ENCODE measurements around the gene MXRA8.

MXRA8 gene

DNA sequence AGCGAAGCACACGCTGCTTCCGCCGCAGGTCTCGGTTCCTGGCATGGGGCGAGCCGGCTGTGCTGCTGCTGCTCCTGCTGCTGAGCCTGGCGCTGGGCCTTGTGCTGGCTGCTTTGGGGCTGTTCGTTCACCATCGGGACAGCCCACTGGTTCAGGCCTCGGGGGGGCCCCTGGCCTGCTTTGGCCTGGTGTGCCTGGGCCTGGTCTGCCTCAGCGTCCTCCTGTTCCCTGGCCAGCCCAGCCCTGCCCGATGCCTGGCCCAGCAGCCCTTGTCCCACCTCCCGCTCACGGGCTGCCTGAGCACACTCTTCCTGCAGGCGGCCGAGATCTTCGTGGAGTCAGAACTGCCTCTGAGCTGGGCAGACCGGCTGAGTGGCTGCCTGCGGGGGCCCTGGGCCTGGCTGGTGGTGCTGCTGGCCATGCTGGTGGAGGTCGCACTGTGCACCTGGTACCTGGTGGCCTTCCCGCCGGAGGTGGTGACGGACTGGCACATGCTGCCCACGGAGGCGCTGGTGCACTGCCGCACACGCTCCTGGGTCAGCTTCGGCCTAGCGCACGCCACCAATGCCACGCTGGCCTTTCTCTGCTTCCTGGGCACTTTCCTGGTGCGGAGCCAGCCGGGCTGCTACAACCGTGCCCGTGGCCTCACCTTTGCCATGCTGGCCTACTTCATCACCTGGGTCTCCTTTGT, 24.7 kb downstream of the MXRA8 start:
- no peak for FAIRE-seq

DNA sequence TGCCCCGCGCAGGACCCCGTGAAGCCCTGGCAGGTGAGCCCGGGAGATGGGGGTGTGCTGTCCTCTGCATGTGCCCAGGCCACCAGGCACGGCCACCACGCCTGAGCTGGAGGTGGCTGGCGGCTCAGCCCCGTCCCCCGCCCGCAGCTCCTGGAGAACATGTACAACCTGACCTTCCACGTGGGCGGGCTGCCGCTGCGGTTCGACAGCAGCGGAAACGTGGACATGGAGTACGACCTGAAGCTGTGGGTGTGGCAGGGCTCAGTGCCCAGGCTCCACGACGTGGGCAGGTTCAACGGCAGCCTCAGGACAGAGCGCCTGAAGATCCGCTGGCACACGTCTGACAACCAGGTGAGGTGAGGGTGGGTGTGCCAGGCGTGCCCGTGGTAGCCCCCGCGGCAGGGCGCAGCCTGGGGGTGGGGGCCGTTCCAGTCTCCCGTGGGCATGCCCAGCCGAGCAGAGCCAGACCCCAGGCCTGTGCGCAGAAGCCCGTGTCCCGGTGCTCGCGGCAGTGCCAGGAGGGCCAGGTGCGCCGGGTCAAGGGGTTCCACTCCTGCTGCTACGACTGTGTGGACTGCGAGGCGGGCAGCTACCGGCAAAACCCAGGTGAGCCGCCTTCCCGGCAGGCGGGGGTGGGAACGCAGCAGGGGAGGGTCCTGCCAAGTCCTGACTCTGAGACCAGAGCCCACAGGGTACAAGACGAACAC, 25.4 kb downstream of the MXRA8 start:
- no peak for FAIRE-seq

DNA sequence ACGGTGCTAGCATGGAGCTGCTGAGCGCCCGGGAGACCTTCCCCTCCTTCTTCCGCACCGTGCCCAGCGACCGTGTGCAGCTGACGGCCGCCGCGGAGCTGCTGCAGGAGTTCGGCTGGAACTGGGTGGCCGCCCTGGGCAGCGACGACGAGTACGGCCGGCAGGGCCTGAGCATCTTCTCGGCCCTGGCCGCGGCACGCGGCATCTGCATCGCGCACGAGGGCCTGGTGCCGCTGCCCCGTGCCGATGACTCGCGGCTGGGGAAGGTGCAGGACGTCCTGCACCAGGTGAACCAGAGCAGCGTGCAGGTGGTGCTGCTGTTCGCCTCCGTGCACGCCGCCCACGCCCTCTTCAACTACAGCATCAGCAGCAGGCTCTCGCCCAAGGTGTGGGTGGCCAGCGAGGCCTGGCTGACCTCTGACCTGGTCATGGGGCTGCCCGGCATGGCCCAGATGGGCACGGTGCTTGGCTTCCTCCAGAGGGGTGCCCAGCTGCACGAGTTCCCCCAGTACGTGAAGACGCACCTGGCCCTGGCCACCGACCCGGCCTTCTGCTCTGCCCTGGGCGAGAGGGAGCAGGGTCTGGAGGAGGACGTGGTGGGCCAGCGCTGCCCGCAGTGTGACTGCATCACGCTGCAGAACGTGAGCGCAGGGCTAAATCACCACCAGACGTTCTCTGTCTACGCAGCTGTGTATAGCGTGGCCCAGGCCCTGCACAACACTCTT, 26.2 kb downstream of the MXRA8 start:
- FAIRE-seq: no peak

DNA sequence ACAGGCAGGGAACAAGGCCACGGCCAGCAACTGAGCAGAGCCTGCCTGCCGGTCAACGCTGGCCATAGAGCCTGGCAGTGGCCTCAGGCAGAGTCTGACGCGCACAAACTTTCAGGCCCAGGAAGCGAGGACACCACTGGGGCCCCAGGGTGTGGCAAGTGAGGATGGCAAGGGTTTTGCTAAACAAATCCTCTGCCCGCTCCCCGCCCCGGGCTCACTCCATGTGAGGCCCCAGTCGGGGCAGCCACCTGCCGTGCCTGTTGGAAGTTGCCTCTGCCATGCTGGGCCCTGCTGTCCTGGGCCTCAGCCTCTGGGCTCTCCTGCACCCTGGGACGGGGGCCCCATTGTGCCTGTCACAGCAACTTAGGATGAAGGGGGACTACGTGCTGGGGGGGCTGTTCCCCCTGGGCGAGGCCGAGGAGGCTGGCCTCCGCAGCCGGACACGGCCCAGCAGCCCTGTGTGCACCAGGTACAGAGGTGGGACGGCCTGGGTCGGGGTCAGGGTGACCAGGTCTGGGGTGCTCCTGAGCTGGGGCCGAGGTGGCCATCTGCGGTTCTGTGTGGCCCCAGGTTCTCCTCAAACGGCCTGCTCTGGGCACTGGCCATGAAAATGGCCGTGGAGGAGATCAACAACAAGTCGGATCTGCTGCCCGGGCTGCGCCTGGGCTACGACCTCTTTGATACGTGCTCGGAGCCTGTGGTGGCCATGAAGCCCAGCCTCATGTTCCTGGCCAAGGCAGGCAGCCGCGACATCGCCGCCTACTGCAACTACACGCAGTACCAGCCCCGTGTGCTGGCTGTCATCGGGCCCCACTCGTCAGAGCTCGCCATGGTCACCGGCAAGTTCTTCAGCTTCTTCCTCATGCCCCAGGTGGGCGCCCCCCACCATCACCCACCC, 27.0 kb downstream of the MXRA8 start, which contains the start of gene TAS1R3:
TSS of gene TAS1R3 (plus strand) at position 213 of the 898 bp plus-strand sequence. CDS start at position 279, 66 bp downstream.
- FAIRE-seq: no peak

DNA sequence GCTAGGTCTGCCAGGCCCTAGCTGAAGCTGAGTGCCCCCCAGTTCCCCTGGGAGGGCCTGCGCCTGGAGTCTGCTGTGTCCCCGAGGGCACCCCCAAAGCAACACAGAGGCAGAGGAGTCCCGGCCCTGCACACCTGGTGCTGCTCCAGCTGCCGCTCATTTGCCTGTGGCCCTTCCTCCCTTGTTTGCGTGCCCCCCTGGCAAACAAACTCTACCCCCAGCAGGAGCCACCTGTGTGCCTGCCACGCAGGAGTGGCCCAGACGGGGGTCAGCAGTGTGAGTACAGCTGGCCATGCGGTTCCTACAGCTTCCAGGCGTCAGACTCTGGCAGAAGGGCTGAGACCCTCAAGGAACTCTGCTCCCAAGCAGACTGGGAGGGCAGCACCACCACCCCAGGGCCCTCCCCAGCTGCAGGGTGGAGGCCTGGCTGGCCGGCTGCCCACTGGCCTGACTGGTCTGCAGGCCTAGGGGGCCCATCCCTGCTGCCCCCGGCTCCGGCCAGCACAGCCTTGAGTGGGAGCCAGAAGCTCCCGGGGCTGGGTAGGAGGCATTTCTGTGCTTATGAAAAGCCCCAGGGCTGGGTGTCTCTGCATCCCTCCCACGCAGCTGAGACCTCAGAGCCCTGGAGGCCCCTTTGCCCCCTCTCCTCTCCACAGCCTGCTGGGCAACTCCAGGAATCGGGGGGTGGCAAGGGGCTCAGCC, 27.8 kb downstream of the MXRA8 start:
- no peak for FAIRE-seq

DNA sequence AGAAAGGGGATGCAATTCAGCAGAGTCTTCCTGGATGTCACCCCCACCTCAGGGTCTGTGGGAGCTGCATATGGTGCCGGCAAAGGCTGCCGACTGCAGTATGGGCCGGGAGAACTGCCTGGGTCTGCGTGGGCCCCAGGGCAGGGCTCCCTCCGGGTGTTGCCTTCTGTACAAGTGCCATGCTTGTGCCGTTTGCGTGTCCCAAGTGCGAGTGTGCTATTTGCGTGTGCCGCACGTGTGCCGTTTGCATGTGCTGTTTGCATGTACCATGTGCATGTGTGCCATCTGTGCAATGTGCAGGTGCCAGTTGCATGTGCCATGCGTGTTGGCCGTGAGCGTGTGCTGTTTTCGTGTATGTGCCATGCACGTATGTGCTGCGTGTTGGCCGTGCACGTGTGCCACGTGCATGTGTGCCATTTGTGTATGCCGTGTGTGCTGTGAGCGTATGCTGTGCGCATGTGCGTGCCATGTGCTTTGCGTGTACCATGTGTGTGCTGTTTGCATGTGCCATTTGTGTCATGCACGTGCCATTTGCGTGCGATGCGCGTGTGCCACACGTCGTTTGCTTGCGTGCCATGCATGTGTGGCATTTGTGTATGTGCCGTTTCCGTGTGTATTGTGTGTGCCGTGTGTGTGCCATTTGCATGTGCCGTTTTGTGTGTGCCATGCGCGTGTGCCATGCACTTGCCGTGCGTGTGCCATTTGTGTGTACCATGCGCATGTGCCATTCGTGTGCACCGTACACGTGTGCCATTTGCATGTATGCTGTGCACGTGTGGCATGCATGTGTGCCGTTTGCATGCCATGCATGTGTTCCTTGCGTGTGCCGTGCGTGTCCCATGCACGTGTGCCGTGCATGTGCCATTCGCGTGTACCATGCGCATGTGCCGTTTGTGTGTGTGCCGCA, 28.8 kb downstream of the MXRA8 start:
- FAIRE-seq: no peak

DNA sequence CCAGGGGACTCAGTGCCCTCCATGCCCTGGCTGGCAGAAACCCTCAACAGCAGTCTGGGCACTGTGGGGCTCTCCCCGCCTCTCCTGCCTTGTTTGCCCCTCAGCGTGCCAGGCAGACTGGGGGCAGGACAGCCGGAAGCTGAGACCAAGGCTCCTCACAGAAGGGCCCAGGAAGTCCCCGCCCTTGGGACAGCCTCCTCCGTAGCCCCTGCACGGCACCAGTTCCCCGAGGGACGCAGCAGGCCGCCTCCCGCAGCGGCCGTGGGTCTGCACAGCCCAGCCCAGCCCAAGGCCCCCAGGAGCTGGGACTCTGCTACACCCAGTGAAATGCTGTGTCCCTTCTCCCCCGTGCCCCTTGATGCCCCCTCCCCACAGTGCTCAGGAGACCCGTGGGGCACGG, 30.1 kb downstream of the MXRA8 start:
- FAIRE-seq: no peak

- no peak for FAIRE-seq
Observed at GRCh38 chr1:1327291-1327690, 31.1 kb downstream of the MXRA8 start.

GRCh38 chr1:1326075-1326605, 32.2 kb downstream of the MXRA8 start:
- FAIRE-seq: no peak

GRCh38 chr1:1325288-1326074, 32.9 kb downstream of the MXRA8 start:
- no peak for FAIRE-seq

DNA sequence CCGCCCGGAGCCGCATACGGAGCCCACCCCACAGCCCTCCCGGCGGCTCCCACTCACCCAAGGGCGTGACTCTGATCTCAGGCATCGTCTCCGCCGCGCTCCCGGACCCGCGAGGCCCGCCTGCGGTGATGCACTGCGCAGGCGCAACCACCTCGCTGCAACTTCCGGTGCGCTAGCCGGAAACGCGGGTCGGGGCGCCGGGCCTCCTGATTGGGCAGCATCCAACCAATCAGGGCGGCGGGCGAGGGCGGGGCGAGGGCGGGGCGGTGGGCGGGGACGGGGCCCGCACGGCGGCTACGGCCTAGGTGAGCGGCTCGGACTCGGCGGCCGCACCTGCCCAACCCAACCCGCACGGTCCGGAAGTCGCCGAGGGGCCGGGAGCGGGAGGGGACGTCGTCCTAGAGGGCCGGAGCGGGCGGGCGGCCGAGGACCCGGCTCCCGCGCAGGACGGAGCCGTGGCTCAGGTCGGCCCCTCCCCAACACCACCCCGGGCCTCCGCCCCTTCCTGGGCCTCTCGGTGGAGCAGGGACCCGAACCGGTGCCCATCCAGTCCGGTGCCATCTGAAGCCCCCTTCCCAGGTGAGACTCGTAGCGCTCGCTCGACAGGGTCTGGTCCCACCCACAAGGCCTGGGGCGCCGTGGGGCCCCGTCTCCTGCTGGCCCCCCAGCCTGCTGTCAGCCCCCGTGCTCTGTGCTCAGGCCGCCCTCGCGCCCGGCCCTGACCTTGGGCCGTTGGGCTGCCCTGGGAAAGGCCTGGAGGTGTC, 33.6 kb downstream of the MXRA8 start, which contains the start of the genes CPTP and INTS11:
TSS of gene CPTP (plus strand) at position 279 of the 764 bp plus-strand sequence. CDS start 2,109 bp downstream, outside the sequence.
TSS of gene INTS11 (minus strand) at position 137 of the 764 bp plus-strand sequence. CDS start at position 85, 52 bp downstream.
- no peak for FAIRE-seq

- no peak for FAIRE-seq
Observed at GRCh38 chr1:1324084-1324523, 34.3 kb downstream of the MXRA8 start.

- FAIRE-seq: no peak
Observed at GRCh38 chr1:1322952-1323351, 35.4 kb downstream of the MXRA8 start.

GRCh38 chr1:1322418-1322817, 35.9 kb downstream of the MXRA8 start:
- FAIRE-seq: no peak

DNA sequence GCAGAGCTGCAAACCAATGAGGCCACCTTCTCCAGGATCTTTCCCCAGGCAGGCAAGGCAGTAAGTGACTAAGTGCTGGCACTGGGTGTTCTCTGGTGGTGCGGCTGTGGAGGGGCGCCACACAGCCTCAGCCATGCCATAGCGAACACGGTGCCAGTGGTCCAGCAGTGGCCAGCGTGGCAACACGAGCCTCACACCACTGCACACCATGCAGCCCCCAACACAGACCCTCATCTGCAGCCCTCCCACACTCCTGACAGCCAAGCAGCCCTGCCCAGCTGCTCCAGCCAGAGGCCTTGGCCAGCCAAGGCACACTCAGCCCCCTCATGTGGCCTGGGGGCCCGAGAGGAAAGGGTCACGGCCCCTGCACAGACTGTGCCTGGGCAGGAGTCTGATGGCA, 36.9 kb downstream of the MXRA8 start:
- FAIRE-seq: no peak

DNA sequence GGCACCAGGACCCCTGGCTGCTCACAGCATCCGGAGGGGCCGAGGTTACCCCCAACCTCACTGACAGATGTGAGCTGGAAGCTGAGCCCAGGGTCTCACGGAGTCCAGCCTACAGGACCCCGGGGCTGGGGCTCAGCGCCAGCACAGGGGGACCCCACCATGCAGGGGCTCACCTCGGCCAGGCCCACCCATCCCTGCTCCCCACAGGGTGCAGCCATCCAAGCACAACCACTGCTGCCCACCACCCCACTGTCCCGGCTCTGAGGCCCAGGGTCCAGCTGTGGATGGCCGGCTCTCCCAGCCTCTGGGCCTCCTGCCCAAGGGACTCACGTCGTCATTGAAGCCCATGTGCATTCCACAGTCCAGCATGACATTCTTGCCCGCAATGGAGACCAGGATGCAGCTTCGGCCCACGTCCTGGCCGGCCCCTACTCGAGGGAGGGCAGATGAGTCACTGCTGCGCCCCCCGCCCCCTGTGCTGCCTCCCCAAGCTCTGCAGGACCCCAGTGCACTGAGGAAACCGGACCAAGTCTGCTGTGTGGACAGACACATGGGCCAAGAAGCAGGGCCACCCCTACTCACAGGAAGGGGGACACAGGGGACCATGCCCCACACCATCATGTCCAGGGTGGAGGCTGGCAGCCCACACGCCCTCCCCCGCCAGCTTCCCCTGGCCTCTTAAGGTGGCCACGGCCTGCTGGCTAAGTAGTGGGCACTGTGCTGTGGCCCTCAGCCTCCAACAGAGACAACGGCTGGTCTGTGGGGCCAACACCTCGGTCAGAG, 37.5 kb downstream of the MXRA8 start:
- FAIRE-seq: no peak

- no peak for FAIRE-seq
Observed at GRCh38 chr1:1319646-1319941, 38.8 kb downstream of the MXRA8 start.
